Right lobe of liver (tissue), 6 donors: Measurements from ENCODE around the gene TELO2. TPM values are rescaled to one million over a fixed set of nuclear protein-coding genes. Genes with fewer than 3 reads are reported as not detected.

Experiments used
- ATAC-seq, 4 donors: fragments of 200-7000 bp; cut with Tn5 transposase; one replicate each; pipeline ENCODE4 v1.9.1; 2020; ENCODE audit warnings: mild to moderate bottlenecking in 4 of 4, moderate library complexity in 4 of 4
- DNase-seq, 3 donors: peaks; one replicate each; pipeline ENCODE4 v3.0.0-alpha.2; 2020
- H3K27ac ChIP-seq, 3 donors: fragments of 200-600 bp; one replicate each; pipeline ENCODE4 v1.8.0; 2022
- H3K27me3 ChIP-seq, 2 donors: fragments of 200-600 bp; one replicate each; pipeline ENCODE4 v1.8.0; 2022
- H3K36me3 ChIP-seq, 4 donors: fragments of 200-600 bp; sonication (generic) in 1 of 4; one replicate each; pipeline versions ENCODE4 v1.5.1 to v1.8.0; 2017 to 2022; ENCODE audit warnings: control low read depth in 1 of 4
- H3K4me1 ChIP-seq, 4 donors: fragments of 200-600 bp; sonication (generic) in 1 of 4; one replicate each; pipeline versions ENCODE4 v1.5.1 to v1.8.0; 2017 to 2022; ENCODE audit warnings: control low read depth in 1 of 4
- H3K4me3 ChIP-seq, 3 donors: fragments of 200-600 bp; one replicate each; pipeline ENCODE4 v1.8.0; 2022
- H3K9me3 ChIP-seq, 4 donors: fragments of 200-600 bp; sonication (generic) in 1 of 4; one replicate each; pipeline versions ENCODE4 v1.5.1 to v1.8.0; 2017 to 2022; ENCODE audit warnings: control low read depth in 1 of 4
- POLR2A ChIP-seq: fragments of 450-650 bp; IDR thresholded peaks from one replicate; pipeline ENCODE4 v1.6.1; 2017; ENCODE audit warnings: antibody characterized with exemption, mild to moderate bottlenecking
- WGBS: methylation state at CpG from one replicate; pipeline ENCODE4 v1.1.6; 2018; ENCODE audit warnings: low coverage, low lambda C conversion rate; ENCODE audit not compliant: insufficient coverage; ENCODE audit errors: missing lambda C conversion rate; 5-methylcytosine and 5-hydroxymethylcytosine counted together
- intact Hi-C, 2 donors: fragments of 100-400 bp; cut with DNase I; formaldehyde crosslinking; loops; one replicate each; pipeline versions ENCODE4 v1.11.2 to v1.14.1; 2022
- total RNA-seq, 6 experiments: library from RNA; depleted of rRNA in 2 of 6; stranded (reverse); fragments of >200 nt in 2 of 6; fragmentation: NEBNext Ultra II Directional in 3 of 6; extraction: Animal tissue kit (Norgen Biotek cat#: 25700) in 3 of 6; gene quantifications; one replicate each; pipeline versions ENCODE4 v1.1.0 to v1.2.4, GENCODE V29; 2016 to 2023
- TF ChIP-seq, protein P1 (sequence below), 4 donors: fragments of 200-600 bp in 3 of 4; fragments of 450-650 bp in 1 of 4; IDR thresholded peaks; one replicate each; pipeline versions ENCODE4 v1.5.1 to v1.8.0; 2016 to 2022; ENCODE audit warnings: antibody characterized with exemption in 4 of 4, mild to moderate bottlenecking in 2 of 4
- donor health status: DM: no; HTN: yes; CAD: no.
- donor health status: DM: no; HTN: no; CAD: no.
- donor health status: DM: no; HTN: no; CAD: no.
- donor health status: DM: no; HTN: yes; CAD: no.
- donor health status: DM: no; HTN: yes; CAD: no.

Gene TELO2
- total RNA-seq, 6 experiments from 2014 or later = 9.5 to 31.0 (median 20.8) TPM

DNA sequence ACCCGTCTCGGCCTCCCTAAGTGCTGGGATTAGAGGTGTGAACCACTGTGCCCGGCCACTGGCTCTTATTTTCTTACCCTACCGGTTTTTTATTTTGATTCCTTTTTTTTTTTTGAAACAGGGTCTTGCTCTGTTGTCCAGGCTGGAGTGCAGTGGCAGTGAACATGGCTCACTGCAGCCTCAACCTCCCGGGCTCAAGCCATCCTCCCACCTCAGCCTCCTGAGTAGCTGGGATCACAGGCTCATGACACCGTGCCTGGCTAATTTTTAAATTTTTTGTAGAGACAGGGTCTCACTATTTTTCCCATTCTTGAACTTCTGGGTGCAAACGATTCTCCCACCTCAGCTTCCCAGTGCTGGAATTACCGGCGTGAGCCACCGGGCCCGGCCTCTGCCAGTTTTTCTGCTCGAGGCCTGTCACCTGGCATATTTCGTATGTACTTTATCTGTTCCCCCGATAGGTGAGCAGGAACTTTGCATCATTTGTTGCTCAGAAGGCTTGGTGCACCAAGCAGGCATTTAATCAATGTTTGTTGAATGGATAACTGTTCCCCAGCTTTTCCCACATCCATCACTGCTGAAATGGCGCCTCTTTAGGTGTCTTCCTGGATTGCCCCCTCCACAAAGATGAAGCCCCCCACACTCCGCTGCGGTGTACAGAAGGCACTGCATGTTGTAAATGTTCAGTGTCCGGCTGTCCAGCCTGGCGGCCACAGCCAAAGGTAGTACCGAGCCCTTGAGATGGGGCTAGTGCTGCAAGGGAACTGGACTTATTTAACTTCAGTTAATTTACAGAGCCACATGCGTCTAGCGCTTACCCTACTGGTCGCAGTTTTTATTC lies 858 bp upstream of the TELO2 start:
- WGBS = 80% methylated on average over 15 of the region's 23 CpGs
- DNase-seq = no peak

GRCh38 chr16:1493746-1494094 lies 560 bp downstream of the TELO2 start:
- H3K27ac ChIP-seq = peak overlapping the region; percentile 49 to 90 (median 73)

More for the DNA sequence above, 858 bp upstream of the TELO2 start:
- Histone ChIP-seq H3K27me3 (no peaks in the 10 kb centered on the region), H3K27ac (peak overlapping the region; percentile 49 to 90 (median 73)), H3K4me1 (peaks cover 0 to 14% (median 5%) of the 10 kb centered on the region in 4 donors), H3K36me3 (peaks cover 0 to 13% (median 0%) of the 10 kb centered on the region in 4 donors), H3K9me3 (no peaks in the 10 kb centered on the region), H3K4me3 (peak overlapping the region; percentile 67 to 82 (median 72))
- intact Hi-C loops = no loop called here
- no peak for ATAC-seq
- no peak for TF ChIP-seq POLR2A
- TF ChIP-seq, protein P1, sequence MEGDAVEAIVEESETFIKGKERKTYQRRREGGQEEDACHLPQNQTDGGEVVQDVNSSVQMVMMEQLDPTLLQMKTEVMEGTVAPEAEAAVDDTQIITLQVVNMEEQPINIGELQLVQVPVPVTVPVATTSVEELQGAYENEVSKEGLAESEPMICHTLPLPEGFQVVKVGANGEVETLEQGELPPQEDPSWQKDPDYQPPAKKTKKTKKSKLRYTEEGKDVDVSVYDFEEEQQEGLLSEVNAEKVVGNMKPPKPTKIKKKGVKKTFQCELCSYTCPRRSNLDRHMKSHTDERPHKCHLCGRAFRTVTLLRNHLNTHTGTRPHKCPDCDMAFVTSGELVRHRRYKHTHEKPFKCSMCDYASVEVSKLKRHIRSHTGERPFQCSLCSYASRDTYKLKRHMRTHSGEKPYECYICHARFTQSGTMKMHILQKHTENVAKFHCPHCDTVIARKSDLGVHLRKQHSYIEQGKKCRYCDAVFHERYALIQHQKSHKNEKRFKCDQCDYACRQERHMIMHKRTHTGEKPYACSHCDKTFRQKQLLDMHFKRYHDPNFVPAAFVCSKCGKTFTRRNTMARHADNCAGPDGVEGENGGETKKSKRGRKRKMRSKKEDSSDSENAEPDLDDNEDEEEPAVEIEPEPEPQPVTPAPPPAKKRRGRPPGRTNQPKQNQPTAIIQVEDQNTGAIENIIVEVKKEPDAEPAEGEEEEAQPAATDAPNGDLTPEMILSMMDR (IDR thresholded peaks at IDR 0.05) = no peak

GRCh38 chr16:1494129-1494640 lies 1.0 kb downstream of the TELO2 start:
- ATAC-seq (peak; percentile 8 to 33 (median 20)), DNase-seq (peak in 1 of 3 donors; percentile 61)
- TF ChIP-seq POLR2A = no peak
- TF ChIP-seq, protein P1 (IDR thresholded peaks at IDR 0.05) = peak; percentile 19 to 33 (median 26)
- peaks cover 0 to 14% (median 5%) of the 10 kb centered on the region in 4 donors for H3K4me1 ChIP-seq
- H3K4me3 ChIP-seq = peak overlapping the region; percentile 67 to 82 (median 72)
- H3K27me3 ChIP-seq = no peaks in the 10 kb centered on the region
- no peaks in the 10 kb centered on the region for H3K9me3 ChIP-seq
- peaks cover 0 to 16% (median 0%) of the 10 kb centered on the region in 4 donors for H3K36me3 ChIP-seq
- WGBS = 10% methylated on average over 2 of the region's 25 CpGs
- H3K27ac ChIP-seq = no peak overlapping the region
- intact Hi-C loops = no loop called here

More at GRCh38 chr16:1493746-1494094, 560 bp downstream of the TELO2 start:
- no peaks in the 10 kb centered on the region for H3K9me3 ChIP-seq
- no peaks in the 10 kb centered on the region for H3K27me3 ChIP-seq
- DNase-seq (peak in 1 of 3 donors; percentile 48), ATAC-seq (peak; percentile 4 to 26 (median 10))
- intact Hi-C loops = no loop called here
- H3K4me3 ChIP-seq = peak overlapping the region; percentile 67 to 82 (median 72)
- H3K36me3 ChIP-seq = peaks cover 0 to 13% (median 0%) of the 10 kb centered on the region in 4 donors
- H3K4me1 ChIP-seq = peaks cover 0 to 14% (median 5%) of the 10 kb centered on the region in 4 donors
- no CpG with 5 or more reads among the region's 30 CpGs for WGBS
- no peak for TF ChIP-seq POLR2A
- TF ChIP-seq, protein P1 (IDR thresholded peaks at IDR 0.05) = no peak

DNA sequence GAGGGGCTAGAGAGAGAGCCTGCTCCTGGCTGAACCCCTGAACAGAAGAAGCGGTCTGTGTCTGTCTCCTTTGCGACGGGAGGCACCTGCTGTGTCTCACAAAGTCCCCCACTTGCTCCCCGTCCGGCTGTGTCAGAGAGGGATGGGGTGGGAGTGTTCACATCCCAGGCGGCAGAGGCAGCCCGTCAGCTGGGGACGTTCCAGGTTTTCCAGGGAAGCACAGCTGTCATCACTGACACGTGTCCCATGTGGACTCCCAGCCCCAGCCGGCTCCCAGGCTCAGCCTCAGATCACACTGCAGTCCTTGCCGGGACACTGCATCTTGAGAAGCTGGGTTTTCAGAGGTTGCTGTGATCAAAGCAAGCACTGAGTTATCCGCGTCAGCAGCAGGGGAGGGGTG lies 1.6 kb downstream of the TELO2 start:
- no peak for TF ChIP-seq POLR2A
- TF ChIP-seq, protein P1 (IDR thresholded peaks at IDR 0.05) = no peak
- no peak for DNase-seq
- no peak for ATAC-seq
- WGBS = 63% methylated on average over 2 of the region's 13 CpGs
- no peaks in the 10 kb centered on the region for H3K27me3 ChIP-seq
- no peaks in the 10 kb centered on the region for H3K9me3 ChIP-seq
- H3K36me3 ChIP-seq = peaks cover 0 to 21% (median 0%) of the 10 kb centered on the region in 4 donors
- no peak overlapping the region for H3K27ac ChIP-seq
- no peak overlapping the region for H3K4me3 ChIP-seq
- H3K4me1 ChIP-seq = peaks cover 0 to 14% (median 5%) of the 10 kb centered on the region in 4 donors
- intact Hi-C loops = no loop called here
